HEK293 (cell line): Measurements from ENCODE around the gene STK16.
A peak's percentile ranks its signal among the peaks of the same experiment; 100 is the strongest.

Experiments used
- CTCF ChIA-PET: fragments of 350-600 bp; formaldehyde crosslinking; extraction: SDS; loops from one replicate; lab custom pipeline; 2021; ENCODE audit warnings: antibody characterized with exemption; lab: Yijun Ruan, JAX
- POLR2A ChIA-PET: fragments of 300-600 bp; formaldehyde crosslinking; extraction: SDS; loops from one replicate; lab custom pipeline; 2020; ENCODE audit warnings: antibody characterized with exemption, inconsistent platforms; lab: Yijun Ruan, JAX
- H3K27ac ChIP-seq: fragments of 200-500 bp; sonication (Bioruptor generic); 2 replicates; pipeline ENCODE4 v1.5.1; 2014; ENCODE audit warnings: low read depth, low read length, control low read depth, inconsistent platforms; ENCODE audit errors: extremely low read depth
- H3K36me3 ChIP-seq, 2 experiments: fragments of 200-500 bp in 1 of 2; sonication (Bioruptor generic) in 1 of 2; 1 replicate in 1 of 2; 2 replicates in 1 of 2; pipeline ENCODE4 v1.5.1; 2014 to 2017; ENCODE audit warnings: inconsistent platforms in 2 of 2, low read length in 2 of 2; ENCODE audit not compliant: control insufficient read depth in 2 of 2, insufficient read depth in 1 of 2
- H3K4me1 ChIP-seq: fragments of 200-500 bp; sonication (Bioruptor generic); 2 replicates; pipeline ENCODE4 v1.5.1; 2014; ENCODE audit warnings: mild to moderate bottlenecking, low read length, inconsistent platforms; ENCODE audit not compliant: control insufficient read depth, insufficient read depth
- H3K4me3 ChIP-seq: 2 replicates; pipeline ENCODE4 v1.5.1; 2011; ENCODE audit warnings: low read depth, mild to moderate bottlenecking, control low read depth, low read length, moderate library complexity
- H3K9me3 ChIP-seq: fragments of 200-500 bp; sonication (Bioruptor generic); 2 replicates; pipeline ENCODE4 v1.5.1; 2014; ENCODE audit warnings: low read depth, low read length, inconsistent platforms; ENCODE audit not compliant: control insufficient read depth, insufficient read depth
- EGR2 ChIP-seq: fragments of 450-650 bp; formaldehyde crosslinking; IDR thresholded peaks from 2 replicates; pipeline ENCODE4 v1.5.1; 2016; ENCODE audit warnings: low read depth, missing biosample characterization, missing genetic modification characterization
- GLIS2 ChIP-seq: fragments of 450-650 bp; formaldehyde crosslinking; IDR thresholded peaks from 2 replicates; pipeline ENCODE4 v1.5.1; 2016; ENCODE audit warnings: missing biosample characterization, missing genetic modification characterization
- KLF1 ChIP-seq: fragments of 450-650 bp; formaldehyde crosslinking; IDR thresholded peaks from 2 replicates; pipeline ENCODE4 v1.5.1; 2016; ENCODE audit warnings: missing biosample characterization, missing genetic modification characterization
- KLF16 ChIP-seq: fragments of 450-650 bp; formaldehyde crosslinking; IDR thresholded peaks from 2 replicates; pipeline ENCODE4 v1.5.1; 2017; ENCODE audit warnings: missing biosample characterization, missing genetic modification characterization
- KLF9 ChIP-seq: fragments of 450-650 bp; formaldehyde crosslinking; IDR thresholded peaks from 2 replicates; pipeline ENCODE4 v1.5.1; 2016; ENCODE audit warnings: missing biosample characterization, missing genetic modification characterization, low read depth
- SALL2 ChIP-seq: fragments of 450-650 bp; formaldehyde crosslinking; IDR thresholded peaks from 2 replicates; pipeline ENCODE4 v1.5.0; 2017; ENCODE audit warnings: missing biosample characterization, mild to moderate bottlenecking, missing genetic modification characterization, borderline replicate concordance
- SP7 ChIP-seq: fragments of 450-650 bp; formaldehyde crosslinking; IDR thresholded peaks from 2 replicates; pipeline ENCODE4 v1.5.1; 2016; ENCODE audit warnings: missing biosample characterization, missing genetic modification characterization
- ZBTB17 ChIP-seq: fragments of 450-650 bp; formaldehyde crosslinking; IDR thresholded peaks from 2 replicates; pipeline ENCODE4 v1.5.1; 2016; ENCODE audit warnings: missing biosample characterization, missing genetic modification characterization
- ZFHX2 ChIP-seq: fragments of 450-650 bp; formaldehyde crosslinking; conservative IDR thresholded peaks from 2 replicates; pipeline ENCODE4 v1.5.1; 2016; ENCODE audit warnings: missing biosample characterization, missing genetic modification characterization
- ZIC2 ChIP-seq: fragments of 450-650 bp; formaldehyde crosslinking; IDR thresholded peaks from 2 replicates; pipeline ENCODE4 v1.5.1; 2016; ENCODE audit warnings: missing biosample characterization, missing genetic modification characterization
- ZNF112 ChIP-seq: fragments of 450-650 bp; formaldehyde crosslinking; IDR thresholded peaks from 2 replicates; pipeline ENCODE4 v1.5.0; 2017; ENCODE audit warnings: missing biosample characterization, missing genetic modification characterization
- ZNF175 ChIP-seq: fragments of 450-650 bp; formaldehyde crosslinking; IDR thresholded peaks from 2 replicates; pipeline ENCODE4 v1.5.1; 2016; ENCODE audit warnings: missing biosample characterization, missing genetic modification characterization
- ZNF433 ChIP-seq: fragments of 450-650 bp; formaldehyde crosslinking; IDR thresholded peaks from 2 replicates; pipeline ENCODE4 v1.5.1; 2016; ENCODE audit warnings: missing biosample characterization, missing genetic modification characterization, low read depth
- ZNF473 ChIP-seq: fragments of 450-650 bp; formaldehyde crosslinking; IDR thresholded peaks from 2 replicates; pipeline ENCODE4 v1.5.1; 2017; ENCODE audit warnings: missing biosample characterization, missing genetic modification characterization
- ZNF610 ChIP-seq: fragments of 450-650 bp; formaldehyde crosslinking; IDR thresholded peaks from 2 replicates; pipeline ENCODE4 v1.5.1; 2016; ENCODE audit warnings: missing biosample characterization, missing genetic modification characterization, borderline replicate concordance
- ZNF76 ChIP-seq: fragments of 450-650 bp; formaldehyde crosslinking; IDR thresholded peaks from 2 replicates; pipeline ENCODE4; 2016; ENCODE audit warnings: low read depth, missing biosample characterization, missing genetic modification characterization, borderline replicate concordance
- ZNF768 ChIP-seq: fragments of 450-650 bp; formaldehyde crosslinking; IDR thresholded peaks from 2 replicates; pipeline ENCODE4 v1.5.1; 2018; ENCODE audit warnings: missing biosample characterization, mild to moderate bottlenecking, missing genetic modification characterization
- TF ChIP-seq, protein P1 (sequence below): fragments of 450-650 bp; formaldehyde crosslinking; IDR thresholded peaks from 2 replicates; pipeline ENCODE4 v1.5.1; 2017; ENCODE audit warnings: missing biosample characterization, missing genetic modification characterization
- TF ChIP-seq, protein P2 (sequence below): fragments of 450-650 bp; formaldehyde crosslinking; IDR thresholded peaks from 2 replicates; pipeline ENCODE4 v1.5.1; 2016; ENCODE audit warnings: missing biosample characterization, missing genetic modification characterization
- TF ChIP-seq, protein P3 (sequence below): fragments of 450-650 bp; formaldehyde crosslinking; IDR thresholded peaks from 2 replicates; pipeline ENCODE4 v1.5.1; 2016; ENCODE audit warnings: missing biosample characterization, missing genetic modification characterization
- TF ChIP-seq, protein P4 (sequence below): fragments of 450-650 bp; formaldehyde crosslinking; IDR thresholded peaks from 2 replicates; pipeline ENCODE4 v1.5.1; 2017; ENCODE audit warnings: missing biosample characterization, missing genetic modification characterization
- TF ChIP-seq, protein P5 (sequence below): fragments of 450-650 bp; formaldehyde crosslinking; optimal IDR thresholded peaks from 2 replicates; pipeline ENCODE3; 2016; ENCODE audit warnings: missing biosample characterization, mild to moderate bottlenecking, missing genetic modification characterization
- TF ChIP-seq, protein P6 (sequence below): sonication (generic); formaldehyde crosslinking; IDR thresholded peaks from 2 replicates; pipeline ENCODE4 v1.8.1; 2022; ENCODE audit warnings: mild to moderate bottlenecking, moderate library complexity, missing genetic modification reagents
- TF ChIP-seq, protein P7 (sequence below): fragments of 450-650 bp; formaldehyde crosslinking; IDR thresholded peaks from 2 replicates; pipeline ENCODE4 v1.5.1; 2017; ENCODE audit warnings: missing biosample characterization, mild to moderate bottlenecking, missing genetic modification characterization, moderate library complexity

The STK16 gene

DNA sequence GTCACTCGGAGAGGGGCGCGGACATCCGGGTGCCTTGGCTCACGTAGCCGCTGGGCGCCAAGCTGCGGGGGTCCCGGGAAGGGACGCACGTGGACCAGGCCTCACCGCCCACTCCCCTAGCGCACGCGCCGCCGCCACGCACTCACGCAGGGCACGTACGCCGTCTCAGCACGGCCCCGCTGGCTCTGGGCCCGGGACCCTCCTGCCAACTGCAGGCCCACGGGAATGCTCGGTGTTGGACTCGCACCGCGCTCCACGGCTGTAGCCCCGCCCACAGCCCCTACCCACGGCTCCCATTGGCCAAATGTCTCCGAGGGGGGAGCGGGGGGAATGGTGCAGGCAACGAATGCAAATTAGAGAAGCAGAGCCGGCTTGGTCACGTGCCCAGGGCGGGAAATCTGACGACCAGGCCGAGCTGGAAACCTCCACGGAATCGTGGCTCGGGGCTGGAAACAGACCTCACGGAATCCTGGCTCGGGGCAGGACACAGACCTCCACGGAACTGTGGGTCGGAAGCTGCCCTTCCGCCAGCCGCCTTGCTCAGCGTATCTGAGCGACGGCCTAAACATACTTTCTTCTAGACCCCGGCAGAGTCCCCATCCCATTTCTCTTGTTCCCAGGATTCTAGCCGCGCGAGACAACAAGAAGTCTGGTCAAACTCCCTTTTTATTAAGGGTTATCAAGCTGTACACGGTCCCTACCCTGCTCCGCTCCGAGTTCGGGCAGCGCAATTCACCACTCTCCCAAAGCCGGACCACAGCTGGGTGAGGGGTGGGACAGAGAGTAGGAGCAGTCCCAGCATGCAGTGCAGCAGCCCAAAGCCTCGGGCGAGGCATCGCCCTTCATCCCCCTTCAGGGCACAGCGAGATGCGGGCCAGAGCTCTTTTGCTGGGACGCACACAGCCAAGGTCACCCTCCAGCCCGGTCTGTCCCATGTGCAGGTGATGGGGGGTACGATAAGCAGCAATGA is 26.3 kb upstream of the STK16 start, which contains the start of gene ABCB6:
TSS of gene ABCB6 (minus strand) at position 227 of the 970 bp plus-strand sequence. CDS start 285 bp downstream, outside the sequence.
- no peaks in the 10 kb centered on the region for H3K4me1 ChIP-seq
- peak within 1 kb of the TSS; percentile 27 for H3K4me3 ChIP-seq
- peaks cover 3 to 76% of the 10 kb centered on the region in 2 experiments; a peak in 2 of 3 replicates for H3K36me3 ChIP-seq
- POLR2A ChIA-PET, result interaction anchor here (0.6 to 6.2 kb wide), 11 partner anchors 8 to 60 kb away, joined by 3 to 42 read pairs (median 7); partner anchors contain the start of genes ANKZF1, ATG9A, CNPPD1 and DNAJB2
- CTCF ChIA-PET, result interaction anchor here (0.6 to 2.6 kb wide), 5 partner anchors 13 to 80 kb away, joined by 3 to 9 read pairs (median 3); no protein-coding TSS in a partner anchor
- no peaks in the 10 kb centered on the region for H3K9me3 ChIP-seq
- peak within 1 kb of the TSS; percentile 80 for H3K27ac ChIP-seq
- TF ChIP-seq ZFHX2 (tag by site-specific recombination) (peak; percentile 75), KLF16 (tag by site-specific recombination) (peak; percentile 66; the same call in 1 of the 2 replicates), ZNF76 (peak; percentile 49; the same call in 1 of the 2 replicates), KLF9 (tag by site-specific recombination) (peak; percentile 52; the same call in 1 of the 2 replicates), SALL2 (tag by site-specific recombination) (no peak), KLF1 (peak; percentile 31; the same call in 1 of the 2 replicates), ZNF610 (tag by site-specific recombination) (no peak), ZNF433 (tag by site-specific recombination) (no peak), ZIC2 (tag by site-specific recombination) (peak; percentile 53), ZNF473 (tag by site-specific recombination) (no peak), SP7 (tag by site-specific recombination) (0 out of 2 replicates have a peak, but pooled peaks have one; percentile 11), ZNF768 (tag by site-specific recombination) (no peak), ZNF175 (no peak), ZNF112 (tag by site-specific recombination) (no peak), EGR2 (tag by site-specific recombination) (0 out of 2 replicates have a peak, but pooled peaks have one; percentile 21), ZBTB17 (peak; percentile 39), GLIS2 (tag by site-specific recombination) (peak; percentile 35; the same call in 1 of the 2 replicates)
- TF ChIP-seq, protein P1, sequence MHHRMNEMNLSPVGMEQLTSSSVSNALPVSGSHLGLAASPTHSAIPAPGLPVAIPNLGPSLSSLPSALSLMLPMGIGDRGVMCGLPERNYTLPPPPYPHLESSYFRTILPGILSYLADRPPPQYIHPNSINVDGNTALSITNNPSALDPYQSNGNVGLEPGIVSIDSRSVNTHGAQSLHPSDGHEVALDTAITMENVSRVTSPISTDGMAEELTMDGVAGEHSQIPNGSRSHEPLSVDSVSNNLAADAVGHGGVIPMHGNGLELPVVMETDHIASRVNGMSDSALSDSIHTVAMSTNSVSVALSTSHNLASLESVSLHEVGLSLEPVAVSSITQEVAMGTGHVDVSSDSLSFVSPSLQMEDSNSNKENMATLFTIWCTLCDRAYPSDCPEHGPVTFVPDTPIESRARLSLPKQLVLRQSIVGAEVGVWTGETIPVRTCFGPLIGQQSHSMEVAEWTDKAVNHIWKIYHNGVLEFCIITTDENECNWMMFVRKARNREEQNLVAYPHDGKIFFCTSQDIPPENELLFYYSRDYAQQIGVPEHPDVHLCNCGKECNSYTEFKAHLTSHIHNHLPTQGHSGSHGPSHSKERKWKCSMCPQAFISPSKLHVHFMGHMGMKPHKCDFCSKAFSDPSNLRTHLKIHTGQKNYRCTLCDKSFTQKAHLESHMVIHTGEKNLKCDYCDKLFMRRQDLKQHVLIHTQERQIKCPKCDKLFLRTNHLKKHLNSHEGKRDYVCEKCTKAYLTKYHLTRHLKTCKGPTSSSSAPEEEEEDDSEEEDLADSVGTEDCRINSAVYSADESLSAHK (tag by site-specific recombination), result peak; percentile 94
- TF ChIP-seq, protein P2, sequence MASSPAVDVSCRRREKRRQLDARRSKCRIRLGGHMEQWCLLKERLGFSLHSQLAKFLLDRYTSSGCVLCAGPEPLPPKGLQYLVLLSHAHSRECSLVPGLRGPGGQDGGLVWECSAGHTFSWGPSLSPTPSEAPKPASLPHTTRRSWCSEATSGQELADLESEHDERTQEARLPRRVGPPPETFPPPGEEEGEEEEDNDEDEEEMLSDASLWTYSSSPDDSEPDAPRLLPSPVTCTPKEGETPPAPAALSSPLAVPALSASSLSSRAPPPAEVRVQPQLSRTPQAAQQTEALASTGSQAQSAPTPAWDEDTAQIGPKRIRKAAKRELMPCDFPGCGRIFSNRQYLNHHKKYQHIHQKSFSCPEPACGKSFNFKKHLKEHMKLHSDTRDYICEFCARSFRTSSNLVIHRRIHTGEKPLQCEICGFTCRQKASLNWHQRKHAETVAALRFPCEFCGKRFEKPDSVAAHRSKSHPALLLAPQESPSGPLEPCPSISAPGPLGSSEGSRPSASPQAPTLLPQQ (tag by site-specific recombination), result 0 out of 2 replicates have a peak, but pooled peaks have one; percentile 29
- TF ChIP-seq, protein P3, sequence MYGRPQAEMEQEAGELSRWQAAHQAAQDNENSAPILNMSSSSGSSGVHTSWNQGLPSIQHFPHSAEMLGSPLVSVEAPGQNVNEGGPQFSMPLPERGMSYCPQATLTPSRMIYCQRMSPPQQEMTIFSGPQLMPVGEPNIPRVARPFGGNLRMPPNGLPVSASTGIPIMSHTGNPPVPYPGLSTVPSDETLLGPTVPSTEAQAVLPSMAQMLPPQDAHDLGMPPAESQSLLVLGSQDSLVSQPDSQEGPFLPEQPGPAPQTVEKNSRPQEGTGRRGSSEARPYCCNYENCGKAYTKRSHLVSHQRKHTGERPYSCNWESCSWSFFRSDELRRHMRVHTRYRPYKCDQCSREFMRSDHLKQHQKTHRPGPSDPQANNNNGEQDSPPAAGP (tag by site-specific recombination), result 0 out of 2 replicates have a peak, but pooled peaks have one; percentile 29
- TF ChIP-seq, protein P4, sequence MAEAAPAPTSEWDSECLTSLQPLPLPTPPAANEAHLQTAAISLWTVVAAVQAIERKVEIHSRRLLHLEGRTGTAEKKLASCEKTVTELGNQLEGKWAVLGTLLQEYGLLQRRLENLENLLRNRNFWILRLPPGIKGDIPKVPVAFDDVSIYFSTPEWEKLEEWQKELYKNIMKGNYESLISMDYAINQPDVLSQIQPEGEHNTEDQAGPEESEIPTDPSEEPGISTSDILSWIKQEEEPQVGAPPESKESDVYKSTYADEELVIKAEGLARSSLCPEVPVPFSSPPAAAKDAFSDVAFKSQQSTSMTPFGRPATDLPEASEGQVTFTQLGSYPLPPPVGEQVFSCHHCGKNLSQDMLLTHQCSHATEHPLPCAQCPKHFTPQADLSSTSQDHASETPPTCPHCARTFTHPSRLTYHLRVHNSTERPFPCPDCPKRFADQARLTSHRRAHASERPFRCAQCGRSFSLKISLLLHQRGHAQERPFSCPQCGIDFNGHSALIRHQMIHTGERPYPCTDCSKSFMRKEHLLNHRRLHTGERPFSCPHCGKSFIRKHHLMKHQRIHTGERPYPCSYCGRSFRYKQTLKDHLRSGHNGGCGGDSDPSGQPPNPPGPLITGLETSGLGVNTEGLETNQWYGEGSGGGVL (tag by site-specific recombination), result no peak
- TF ChIP-seq, protein P5, sequence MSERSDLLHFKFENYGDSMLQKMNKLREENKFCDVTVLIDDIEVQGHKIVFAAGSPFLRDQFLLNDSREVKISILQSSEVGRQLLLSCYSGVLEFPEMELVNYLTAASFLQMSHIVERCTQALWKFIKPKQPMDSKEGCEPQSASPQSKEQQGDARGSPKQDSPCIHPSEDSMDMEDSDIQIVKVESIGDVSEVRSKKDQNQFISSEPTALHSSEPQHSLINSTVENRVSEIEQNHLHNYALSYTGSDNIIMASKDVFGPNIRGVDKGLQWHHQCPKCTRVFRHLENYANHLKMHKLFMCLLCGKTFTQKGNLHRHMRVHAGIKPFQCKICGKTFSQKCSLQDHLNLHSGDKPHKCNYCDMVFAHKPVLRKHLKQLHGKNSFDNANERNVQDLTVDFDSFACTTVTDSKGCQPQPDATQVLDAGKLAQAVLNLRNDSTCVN (tag by site-specific recombination), result peak; percentile 82
- TF ChIP-seq, protein P6, sequence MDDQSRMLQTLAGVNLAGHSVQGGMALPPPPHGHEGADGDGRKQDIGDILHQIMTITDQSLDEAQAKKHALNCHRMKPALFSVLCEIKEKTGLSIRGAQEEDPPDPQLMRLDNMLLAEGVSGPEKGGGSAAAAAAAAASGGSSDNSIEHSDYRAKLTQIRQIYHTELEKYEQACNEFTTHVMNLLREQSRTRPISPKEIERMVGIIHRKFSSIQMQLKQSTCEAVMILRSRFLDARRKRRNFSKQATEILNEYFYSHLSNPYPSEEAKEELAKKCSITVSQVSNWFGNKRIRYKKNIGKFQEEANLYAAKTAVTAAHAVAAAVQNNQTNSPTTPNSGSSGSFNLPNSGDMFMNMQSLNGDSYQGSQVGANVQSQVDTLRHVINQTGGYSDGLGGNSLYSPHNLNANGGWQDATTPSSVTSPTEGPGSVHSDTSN (CRISPR knock-in tag), result peak; percentile 70; the same call in 1 of the 2 replicates
- TF ChIP-seq, protein P7, sequence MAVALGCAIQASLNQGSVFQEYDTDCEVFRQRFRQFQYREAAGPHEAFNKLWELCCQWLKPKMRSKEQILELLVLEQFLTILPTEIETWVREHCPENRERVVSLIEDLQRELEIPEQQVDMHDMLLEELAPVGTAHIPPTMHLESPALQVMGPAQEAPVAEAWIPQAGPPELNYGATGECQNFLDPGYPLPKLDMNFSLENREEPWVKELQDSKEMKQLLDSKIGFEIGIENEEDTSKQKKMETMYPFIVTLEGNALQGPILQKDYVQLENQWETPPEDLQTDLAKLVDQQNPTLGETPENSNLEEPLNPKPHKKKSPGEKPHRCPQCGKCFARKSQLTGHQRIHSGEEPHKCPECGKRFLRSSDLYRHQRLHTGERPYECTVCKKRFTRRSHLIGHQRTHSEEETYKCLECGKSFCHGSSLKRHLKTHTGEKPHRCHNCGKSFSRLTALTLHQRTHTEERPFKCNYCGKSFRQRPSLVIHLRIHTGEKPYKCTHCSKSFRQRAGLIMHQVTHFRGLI, result no peak
